ENCODE results near the gene TBC1D22A. TPM values are rescaled to one million over a fixed set of nuclear protein-coding genes. Genes with fewer than 3 reads are reported as not detected.

Gene TBC1D22A
- total RNA-seq, 1 experiment from 2014 or later = 32.6 TPM

DNA sequence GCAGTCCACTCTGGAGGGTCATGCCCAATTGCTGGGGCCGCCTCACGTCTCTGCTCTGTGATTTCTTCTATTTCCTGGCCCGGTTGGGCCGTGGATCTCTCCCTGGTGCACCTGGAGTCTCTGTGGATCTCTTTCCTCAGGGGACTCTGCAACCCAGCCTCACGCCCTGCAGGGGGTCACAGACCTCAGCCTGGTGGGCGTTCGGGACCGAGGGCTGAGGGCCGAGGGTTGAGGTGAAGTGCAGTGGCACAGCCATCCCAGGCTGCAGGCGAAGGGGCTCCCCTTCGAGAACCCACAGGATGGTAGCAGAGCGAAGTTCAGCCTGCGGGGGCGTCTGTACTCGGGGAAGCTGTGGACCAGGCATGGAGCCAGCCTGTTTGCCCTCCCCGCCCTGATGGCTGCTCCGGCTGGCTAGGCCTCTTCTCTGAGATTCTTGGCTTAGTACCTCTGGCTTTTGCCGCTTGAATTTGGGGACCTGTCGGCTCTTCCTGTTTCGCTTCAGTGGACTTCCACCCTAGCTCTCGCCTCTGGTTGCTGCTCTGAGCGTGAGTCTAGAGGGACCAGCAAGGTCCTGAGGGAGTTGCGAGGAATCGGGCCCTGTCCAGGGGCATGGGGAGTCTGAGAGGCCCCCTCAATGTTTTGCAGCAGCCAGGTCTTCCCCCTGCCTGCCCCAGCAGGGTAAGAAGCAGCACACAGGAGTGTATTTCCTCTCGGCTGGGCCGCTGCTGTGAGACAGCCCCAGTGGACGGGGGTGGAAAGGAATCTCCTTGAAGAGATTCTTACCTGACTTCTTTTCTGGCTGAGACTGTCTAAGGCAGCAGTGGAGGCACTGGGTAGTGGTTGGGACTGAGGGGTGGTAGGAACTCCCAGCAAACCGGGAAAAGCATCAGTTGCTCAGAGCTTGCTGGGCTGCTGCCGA, 140.8 kb downstream of the TBC1D22A start:
- intact Hi-C loops (cut with micrococcal nuclease; ENCODE audit: unreplicated experiment) = no loop called here
- ChIA-PET POLR2A (no interaction called here), CTCF (no interaction called here)
- Histone ChIP-seq H3K4me3 (ENCODE audit: low read depth, low read length) (no peak overlapping the region), H3K4me1 (no peaks in the 10 kb centered on the region), H3K9me3 (no peaks in the 10 kb centered on the region), H3K27me3 (replicated peaks; ENCODE audit: control insufficient read depth, insufficient read depth, low read length) (no peaks in the 10 kb centered on the region), H3K36me3 (ENCODE audit: control insufficient read depth, insufficient read depth, low read length) (no peaks in the 10 kb centered on the region)
- H3K27ac Mint-ChIP-seq (ENCODE audit: unreplicated experiment) = no peak overlapping the region
- no peak for TF ChIP-seq CTCF (IDR thresholded peaks at IDR 0.05; ENCODE audit: insufficient read depth in 1 of 2, low read depth in 1 of 2, low read length in 1 of 2, severe bottlenecking in 1 of 2, unreplicated experiment in 1 of 2)
- H3K9me3 Mint-ChIP-seq (ENCODE audit: unreplicated experiment) = no peaks in the 10 kb centered on the region
- no peak overlapping the region for H3K4me3 Mint-ChIP-seq (ENCODE audit: unreplicated experiment)
- no peaks in the 10 kb centered on the region for H3K27me3 Mint-ChIP-seq (ENCODE audit: insufficient read depth, unreplicated experiment)
- BruUV-seq (replicated peaks) = no TSS peak
- no peaks in the 10 kb centered on the region for H3K4me1 Mint-ChIP-seq (ENCODE audit: low read depth, unreplicated experiment)
- H3K36me3 Mint-ChIP-seq (ENCODE audit: insufficient read depth, unreplicated experiment) = peaks cover 18% of the 10 kb centered on the region
- DNase-seq = no peak

DNA sequence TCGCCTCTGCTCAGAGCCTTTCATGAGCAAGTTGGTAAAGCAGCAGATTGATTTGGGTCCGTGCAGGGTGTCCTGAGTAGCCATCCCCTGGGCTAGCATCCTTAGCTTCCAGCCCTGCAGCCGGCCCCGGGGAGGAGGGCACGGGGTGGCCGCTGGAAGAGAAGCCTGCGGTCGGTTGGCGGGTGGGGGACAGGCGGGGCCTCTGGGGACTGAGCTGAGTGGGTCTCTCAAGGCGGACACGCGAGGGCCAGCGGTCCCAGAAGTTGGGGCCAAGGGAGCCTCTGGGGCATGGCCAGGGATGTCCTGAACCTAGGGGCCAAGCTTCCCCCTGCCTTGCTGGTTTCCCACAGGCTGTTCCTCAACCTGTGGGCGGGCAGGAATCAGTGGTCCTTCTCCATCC, 143.0 kb downstream of the TBC1D22A start:
- no peak for TF ChIP-seq CTCF (IDR thresholded peaks at IDR 0.05; ENCODE audit: insufficient read depth in 1 of 2, low read depth in 1 of 2, low read length in 1 of 2, severe bottlenecking in 1 of 2, unreplicated experiment in 1 of 2)
- H3K4me1 Mint-ChIP-seq (ENCODE audit: low read depth, unreplicated experiment) = no peaks in the 10 kb centered on the region
- Histone ChIP-seq H3K4me1 (no peaks in the 10 kb centered on the region), H3K27me3 (replicated peaks; ENCODE audit: control insufficient read depth, insufficient read depth, low read length) (no peaks in the 10 kb centered on the region), H3K9me3 (no peaks in the 10 kb centered on the region), H3K36me3 (ENCODE audit: control insufficient read depth, insufficient read depth, low read length) (no peaks in the 10 kb centered on the region), H3K4me3 (ENCODE audit: low read depth, low read length) (no peak overlapping the region)
- H3K9me3 Mint-ChIP-seq (ENCODE audit: unreplicated experiment) = no peaks in the 10 kb centered on the region
- intact Hi-C loops (cut with micrococcal nuclease; ENCODE audit: unreplicated experiment) = no loop called here
- ChIA-PET POLR2A (no interaction called here), CTCF (no interaction called here)
- no TSS peak for BruUV-seq (replicated peaks)
- no peaks in the 10 kb centered on the region for H3K27me3 Mint-ChIP-seq (ENCODE audit: insufficient read depth, unreplicated experiment)
- H3K36me3 Mint-ChIP-seq (ENCODE audit: insufficient read depth, unreplicated experiment) = peaks cover 8% of the 10 kb centered on the region
- H3K27ac Mint-ChIP-seq (ENCODE audit: unreplicated experiment) = no peak overlapping the region
- DNase-seq = no peak
- no peak overlapping the region for H3K4me3 Mint-ChIP-seq (ENCODE audit: unreplicated experiment)

- H3K27ac Mint-ChIP-seq (ENCODE audit: unreplicated experiment) = no peak overlapping the region
- Histone ChIP-seq H3K9me3 (no peaks in the 10 kb centered on the region), H3K4me3 (ENCODE audit: low read depth, low read length) (no peak overlapping the region), H3K36me3 (ENCODE audit: control insufficient read depth, insufficient read depth, low read length) (no peaks in the 10 kb centered on the region), H3K27me3 (replicated peaks; ENCODE audit: control insufficient read depth, insufficient read depth, low read length) (no peaks in the 10 kb centered on the region), H3K4me1 (no peaks in the 10 kb centered on the region)
- CTCF ChIA-PET = no interaction called here
- intact Hi-C loops (cut with micrococcal nuclease; ENCODE audit: unreplicated experiment) = no loop called here
- H3K4me3 Mint-ChIP-seq (ENCODE audit: unreplicated experiment) = no peak overlapping the region
- no peak for TF ChIP-seq CTCF (IDR thresholded peaks at IDR 0.05; ENCODE audit: insufficient read depth in 1 of 2, low read depth in 1 of 2, low read length in 1 of 2, severe bottlenecking in 1 of 2, unreplicated experiment in 1 of 2)
- POLR2A ChIA-PET = no interaction called here
- H3K9me3 Mint-ChIP-seq (ENCODE audit: unreplicated experiment) = no peaks in the 10 kb centered on the region
- BruUV-seq (replicated peaks) = no TSS peak
- peaks cover 12% of the 10 kb centered on the region for H3K36me3 Mint-ChIP-seq (ENCODE audit: insufficient read depth, unreplicated experiment)
- H3K27me3 Mint-ChIP-seq (ENCODE audit: insufficient read depth, unreplicated experiment) = no peaks in the 10 kb centered on the region
- DNase-seq = no peak
- no peaks in the 10 kb centered on the region for H3K4me1 Mint-ChIP-seq (ENCODE audit: low read depth, unreplicated experiment)
These were observed 143.4 kb downstream of the TBC1D22A start for GRCh38 chr22:46905834-46906233.
